Activated CD8-positive, alpha-beta memory T cell treated with anti-CD3 and anti-CD28 coated beads, Interleukin-2, amount 50 U/mL, for 1 hour (primary cell): ENCODE data around the gene GRIK3.

ENCODE experiments used
- DNase-seq: peaks from one replicate; pipeline ENCODE4 v3.0.0-alpha.2; 2020; ENCODE audit errors: extremely low read depth

The GRIK3 gene

GRCh38 chr1:36981126-36981525, 53.2 kb downstream of the GRIK3 start:
- no peak for DNase-seq

- DNase-seq = no peak
These were observed 56.4 kb downstream of the GRIK3 start for GRCh38 chr1:36977731-36978406.

GRCh38 chr1:36975642-36976041, 58.7 kb downstream of the GRIK3 start:
- no peak for DNase-seq

GRCh38 chr1:36973056-36973455, 61.3 kb downstream of the GRIK3 start:
- DNase-seq = no peak

GRCh38 chr1:36971852-36972618, 62.3 kb downstream of the GRIK3 start:
- no peak for DNase-seq

- DNase-seq = no peak
These were observed 65.6 kb downstream of the GRIK3 start for GRCh38 chr1:36968730-36969129.

- no peak for DNase-seq
These were observed 68.1 kb downstream of the GRIK3 start for GRCh38 chr1:36966242-36966641.

- DNase-seq = no peak
These were observed 68.8 kb downstream of the GRIK3 start for GRCh38 chr1:36965275-36966159.

- no peak for DNase-seq
These were observed 69.5 kb downstream of the GRIK3 start for GRCh38 chr1:36964830-36965229.

- DNase-seq = no peak
These were observed 71.3 kb downstream of the GRIK3 start for GRCh38 chr1:36963006-36963405.

GRCh38 chr1:36961062-36961615, 73.2 kb downstream of the GRIK3 start:
- no peak for DNase-seq

GRCh38 chr1:36956570-36956969, 77.7 kb downstream of the GRIK3 start:
- no peak for DNase-seq

GRCh38 chr1:36955016-36955415, 79.3 kb downstream of the GRIK3 start:
- no peak for DNase-seq

- DNase-seq = no peak
These were observed 81.3 kb downstream of the GRIK3 start for GRCh38 chr1:36953061-36953460.

GRCh38 chr1:36951761-36952160, 82.6 kb downstream of the GRIK3 start:
- DNase-seq = no peak

- DNase-seq = no peak
These were observed 83.0 kb downstream of the GRIK3 start for GRCh38 chr1:36951292-36951750.

- DNase-seq = no peak
These were observed 83.6 kb downstream of the GRIK3 start for GRCh38 chr1:36950604-36951291.

GRCh38 chr1:36948606-36949005, 85.7 kb downstream of the GRIK3 start:
- no peak for DNase-seq

GRCh38 chr1:36948147-36948546, 86.2 kb downstream of the GRIK3 start:
- DNase-seq = no peak

GRCh38 chr1:36947384-36947783, 86.9 kb downstream of the GRIK3 start:
- no peak for DNase-seq

- DNase-seq = no peak
These were observed 89.4 kb downstream of the GRIK3 start for GRCh38 chr1:36944883-36945282.
